HG02870 (cell line): Measurements from ENCODE around the gene DHX35.

Experiments used
- ATAC-seq: cut with Tn5 transposase; IDR thresholded peaks from one replicate; pipeline ENCODE4 v1.9.1; 2021; ENCODE audit warnings: mild to moderate bottlenecking, moderate library complexity; ENCODE audit not compliant: unreplicated experiment

The DHX35 gene

DNA sequence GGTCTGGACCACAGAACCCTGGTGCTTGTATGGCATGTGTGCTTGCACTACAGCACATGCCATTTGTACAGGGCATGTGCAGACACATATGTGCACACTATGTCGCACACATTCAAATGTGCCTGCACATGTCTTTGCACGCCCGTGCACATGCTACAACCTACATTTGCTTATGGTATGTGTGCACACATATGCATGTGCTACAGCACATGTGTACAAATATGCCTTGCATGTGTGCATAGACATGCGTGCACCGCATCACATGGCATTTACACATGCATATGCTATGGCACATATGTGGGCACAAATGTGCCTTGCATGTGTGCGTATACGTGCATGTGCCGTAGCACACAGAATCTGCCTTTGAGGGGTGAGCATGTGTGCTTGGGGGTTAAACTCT is 90.5 kb downstream of the DHX35 start:
- ATAC-seq, result no peak

DNA sequence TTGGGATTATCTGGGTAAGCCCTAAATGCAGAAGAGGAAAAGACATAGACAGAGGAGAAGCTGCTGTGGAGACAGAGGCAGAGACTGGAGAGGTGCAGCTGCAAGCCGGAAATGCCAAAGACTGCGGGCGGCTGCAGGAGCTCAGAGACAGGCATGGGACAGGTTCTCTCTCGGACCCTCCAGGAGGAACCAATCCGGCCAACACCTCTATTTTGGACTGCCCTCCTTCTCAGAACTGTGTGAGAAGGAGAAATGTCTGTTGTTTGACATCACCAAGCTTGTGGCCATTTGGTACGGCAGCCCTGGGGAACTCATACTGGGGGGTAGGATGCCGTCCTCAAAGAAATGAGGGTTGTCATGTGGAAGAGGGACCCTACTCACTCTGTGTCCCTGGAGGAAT is 95.0 kb downstream of the DHX35 start:
- ATAC-seq, result no peak

GRCh38 chr20:39057911-39058310 is 95.8 kb downstream of the DHX35 start:
- no peak for ATAC-seq

- ATAC-seq, result no peak
These were observed 96.9 kb downstream of the DHX35 start for GRCh38 chr20:39059036-39059435.

- no peak for ATAC-seq
These were observed 104.5 kb downstream of the DHX35 start for GRCh38 chr20:39066471-39067242.

GRCh38 chr20:39067526-39068216 is 105.5 kb downstream of the DHX35 start:
- no peak for ATAC-seq

GRCh38 chr20:39069976-39070375 is 107.8 kb downstream of the DHX35 start:
- no peak for ATAC-seq

- ATAC-seq, result no peak
These were observed 108.5 kb downstream of the DHX35 start for GRCh38 chr20:39070484-39071231.

DNA sequence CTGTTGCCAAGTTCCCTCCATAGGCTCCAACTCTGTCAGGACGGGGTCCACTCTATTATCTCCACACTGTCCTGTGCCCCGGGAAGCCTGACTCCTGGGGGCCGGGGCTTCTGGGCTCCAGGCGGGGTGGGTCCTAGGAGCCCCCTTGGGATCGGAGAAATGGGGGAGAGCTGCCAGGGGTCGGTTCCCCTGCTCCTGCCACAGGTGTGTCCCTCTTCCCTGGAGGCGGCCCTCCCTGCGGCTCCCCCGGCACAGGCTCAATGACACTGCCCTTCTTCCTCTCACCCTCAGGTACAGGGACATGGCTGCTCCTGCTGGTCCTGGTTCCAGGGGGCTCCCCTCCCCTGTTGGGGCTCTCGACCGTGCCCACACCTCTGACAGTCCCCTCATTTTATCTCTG is 110.0 kb downstream of the DHX35 start:
- ATAC-seq, result no peak

DNA sequence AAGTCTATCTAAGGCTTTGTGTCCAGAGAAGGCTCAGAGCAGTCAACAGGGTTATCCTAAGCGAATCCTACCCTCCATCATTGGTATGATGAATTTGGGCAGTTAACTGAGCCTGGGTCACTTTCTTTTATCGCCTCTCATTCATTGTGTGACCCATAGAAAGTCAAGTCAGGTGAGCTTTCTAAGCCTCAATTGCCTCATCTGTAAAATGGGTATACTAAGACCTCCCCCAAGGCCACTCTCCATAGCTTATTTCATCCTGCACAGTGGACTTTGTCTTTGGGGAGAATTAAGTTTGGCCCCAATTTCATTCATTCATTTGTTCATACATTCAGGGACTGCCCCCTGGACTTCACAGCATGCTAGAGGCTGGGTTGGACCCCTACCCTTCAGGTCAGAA is 110.5 kb downstream of the DHX35 start:
- no peak for ATAC-seq

DNA sequence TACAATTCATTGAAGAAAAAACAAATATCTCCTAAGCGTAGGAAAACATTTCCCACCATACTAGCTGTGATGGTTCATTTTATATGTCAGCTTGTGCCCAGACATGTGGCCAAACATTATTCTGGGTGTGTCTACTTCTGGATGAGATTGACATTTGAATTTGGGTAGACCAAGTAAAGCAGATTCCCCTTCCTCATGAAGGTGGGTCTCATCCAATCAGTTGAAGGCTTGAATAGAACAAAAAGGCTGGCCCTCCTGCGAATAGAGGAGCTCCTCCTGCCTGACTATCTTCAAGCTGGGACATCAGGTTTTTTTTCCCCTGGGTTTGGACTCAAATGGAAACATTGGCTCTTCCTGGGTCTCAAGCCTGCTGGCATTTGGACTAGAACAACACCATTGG is 113.6 kb downstream of the DHX35 start:
- ATAC-seq, result no peak

DNA sequence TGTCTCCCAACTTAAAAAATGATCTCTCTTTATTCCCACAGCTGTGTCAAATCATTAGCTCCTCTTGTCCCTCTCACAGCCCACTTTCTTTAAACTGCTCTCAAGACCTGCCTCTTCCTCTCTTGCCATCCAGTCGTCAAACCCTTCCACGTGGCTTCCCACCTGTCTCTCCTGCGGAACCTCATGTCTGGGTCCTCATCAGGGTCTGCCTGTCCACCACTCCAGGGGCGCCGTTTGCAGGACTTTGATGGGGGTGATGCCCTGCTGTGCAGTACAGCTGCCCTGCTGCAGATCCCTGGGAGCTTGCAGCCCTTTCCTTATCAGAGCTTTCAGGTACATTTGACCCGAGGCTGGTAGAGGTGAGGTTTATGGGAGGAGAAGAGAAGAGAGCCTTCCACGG is 114.8 kb downstream of the DHX35 start:
- ATAC-seq, result no peak

- no peak for ATAC-seq
These were observed 118.2 kb downstream of the DHX35 start for GRCh38 chr20:39080326-39080725.

DNA sequence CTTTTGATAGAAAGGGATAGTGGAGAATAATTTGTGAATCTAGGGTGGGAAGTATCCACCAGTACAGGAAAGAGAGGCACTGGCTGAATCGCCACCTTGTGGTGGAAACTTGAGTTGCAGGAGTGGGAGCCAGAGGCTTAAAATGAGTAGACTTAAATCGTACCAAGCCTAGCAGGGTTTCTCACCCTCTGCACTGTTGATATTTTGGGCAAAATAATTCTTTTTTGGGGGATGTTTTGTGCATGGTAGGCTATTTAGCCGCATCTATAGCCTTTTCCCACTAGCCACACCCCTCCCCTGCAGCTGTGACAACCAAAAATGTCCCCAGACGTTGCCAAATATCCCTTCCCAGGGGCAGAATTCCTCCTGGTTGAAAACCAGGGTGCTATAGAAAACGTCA is 119.1 kb downstream of the DHX35 start:
- no peak for ATAC-seq

GRCh38 chr20:39082622-39083398 is 120.7 kb downstream of the DHX35 start:
- no peak for ATAC-seq

GRCh38 chr20:39083761-39084160 is 121.6 kb downstream of the DHX35 start:
- no peak for ATAC-seq

GRCh38 chr20:39089029-39089428 is 126.9 kb downstream of the DHX35 start:
- no peak for ATAC-seq
